Heart right ventricle (tissue), 16 donors: ENCODE measurements around the gene RAB44. TPM values are rescaled to one million over a fixed set of nuclear protein-coding genes. Genes with fewer than 3 reads are reported as not detected.

ENCODE experiments used
- ATAC-seq, 8 donors: fragments of 200-7000 bp; cut with Tn5 transposase; one replicate each; pipeline ENCODE4 v1.9.1; 2020; ENCODE audit warnings: mild to moderate bottlenecking in 8 of 8, moderate library complexity in 8 of 8, moderate number of reproducible peaks in 1 of 8
- DNase-seq, 2 donors: peaks; one replicate each; pipeline ENCODE4 v3.0.0-alpha.2; 2020
- H3K27ac ChIP-seq, 10 donors: fragments of 200-600 bp; sonication (generic) in 2 of 10; one replicate each; pipeline versions ENCODE4 v1.5.0 to v1.8.0; 2020 to 2022; ENCODE audit warnings: mild to moderate bottlenecking in 3 of 10
- H3K27me3 ChIP-seq, 7 donors: fragments of 200-600 bp; one replicate each; pipeline ENCODE4 v1.8.0; 2021 to 2022; ENCODE audit warnings: mild to moderate bottlenecking in 2 of 7
- H3K36me3 ChIP-seq, 9 donors: fragments of 200-600 bp; sonication (generic) in 1 of 9; one replicate each; pipeline versions ENCODE4 v1.5.0 to v1.8.0; 2020 to 2022; ENCODE audit warnings: mild to moderate bottlenecking in 2 of 9
- H3K4me1 ChIP-seq, 9 donors: fragments of 200-600 bp; sonication (generic) in 1 of 9; one replicate each; pipeline versions ENCODE4 v1.5.0 to v1.8.0; 2020 to 2022; ENCODE audit warnings: mild to moderate bottlenecking in 4 of 9
- H3K4me3 ChIP-seq, 10 donors: fragments of 200-600 bp; sonication (generic) in 2 of 10; one replicate each; pipeline versions ENCODE4 v1.5.0 to v1.8.0; 2020 to 2022; ENCODE audit warnings: mild to moderate bottlenecking in 7 of 10, moderate library complexity in 2 of 10
- H3K9me3 ChIP-seq, 11 donors: fragments of 200-600 bp in 10 of 11; sonication (generic) in 2 of 11; one replicate each; pipeline versions ENCODE4 v1.5.0 to v1.8.0; 2013 to 2022; ENCODE audit warnings: mild to moderate bottlenecking in 2 of 11, control low read depth in 1 of 11, moderate library complexity in 1 of 11
- CTCF ChIP-seq, 9 donors: fragments of 200-600 bp; sonication (generic) in 2 of 9; IDR thresholded peaks; one replicate each; pipeline versions ENCODE4 v1.5.0 to v1.8.0; 2021 to 2022; ENCODE audit warnings: antibody characterized with exemption in 9 of 9, mild to moderate bottlenecking in 5 of 9, moderate library complexity in 1 of 9
- WGBS, 2 donors: extraction: QIAGEN DNeasy Blood & Tissue Kit; methylation state at CpG; one replicate each; pipeline ENCODE4 v1.1.7; 2013; ENCODE audit warnings: inconsistent platforms in 1 of 2; 5-methylcytosine and 5-hydroxymethylcytosine counted together
- intact Hi-C, 10 donors: fragments of 100-400 bp; cut with DNase I; formaldehyde crosslinking; loops; one replicate each; pipeline versions ENCODE4 v1.11.1 to v1.14.2; 2022
- long read RNA-seq, 3 donors: library from polyadenylated mRNA; unstranded; transcript quantifications; one replicate each; pipeline ENCODE4 v2.0.0, GENCODE V29; 2020 to 2021
- polyA plus RNA-seq, 2 donors: library from polyadenylated mRNA; stranded (reverse); fragments of 200-250 nt; gene quantifications; one replicate each; pipeline ENCODE4 v1.2.3, GENCODE V29; 2013
- total RNA-seq, 10 donors: library from RNA; stranded (reverse); fragmentation: NEBNext Ultra II Directional in 3 of 10; extraction: Animal tissue kit (Norgen Biotek cat#: 25700) in 3 of 10; gene quantifications; one replicate each; pipeline versions ENCODE4 v1.2.1 to v1.2.4, GENCODE V29; 2021 to 2023
- donor health status: Arrhythmogenic right ventricular cardiomyopathy.
- donor health status: ischemic (EF 13 %, LVEDD 7.1; RV severe dilation, severe dysfunction).
- donor health status: healthy with polysubstance abuse.
- donor health status: DM: no; HTN: yes; CAD: no.
- donor health status: DM: no; HTN: no; CAD: no.
- donor health status: ischemic (EF 25% LVEDD 6.9; RV normal size, moderate dysfunction).
- donor health status: ischemic (EF 25% LVEDD 5.7; RV mildly dilated, moderate dysfunction).
- donor health status: healthy.
- donor health status: DM: yes; HTN: yes; CAD: no.
- donor health status: Ischemic cardiomyopathy.
- donor health status: ischemic (EF 35%, LVEDD 5.7; RV mildly dilated, moderate dysfunction).
- donor health status: nonischemic (EF 11% LVEDD 7.7; RV severe dilation, severe dysfunction).
- donor health status: DM: yes; HTN: yes; CAD: no.
- donor health status: PGD.
- donor health status: ischemic (EF 29% LVEDD 5.4; RV normal size, mild dysfunction).
- donor health status: nonischemic (EF 23%, LVEDD 6.1; RV moderate dilation, normal function).

The RAB44 gene, protein sequence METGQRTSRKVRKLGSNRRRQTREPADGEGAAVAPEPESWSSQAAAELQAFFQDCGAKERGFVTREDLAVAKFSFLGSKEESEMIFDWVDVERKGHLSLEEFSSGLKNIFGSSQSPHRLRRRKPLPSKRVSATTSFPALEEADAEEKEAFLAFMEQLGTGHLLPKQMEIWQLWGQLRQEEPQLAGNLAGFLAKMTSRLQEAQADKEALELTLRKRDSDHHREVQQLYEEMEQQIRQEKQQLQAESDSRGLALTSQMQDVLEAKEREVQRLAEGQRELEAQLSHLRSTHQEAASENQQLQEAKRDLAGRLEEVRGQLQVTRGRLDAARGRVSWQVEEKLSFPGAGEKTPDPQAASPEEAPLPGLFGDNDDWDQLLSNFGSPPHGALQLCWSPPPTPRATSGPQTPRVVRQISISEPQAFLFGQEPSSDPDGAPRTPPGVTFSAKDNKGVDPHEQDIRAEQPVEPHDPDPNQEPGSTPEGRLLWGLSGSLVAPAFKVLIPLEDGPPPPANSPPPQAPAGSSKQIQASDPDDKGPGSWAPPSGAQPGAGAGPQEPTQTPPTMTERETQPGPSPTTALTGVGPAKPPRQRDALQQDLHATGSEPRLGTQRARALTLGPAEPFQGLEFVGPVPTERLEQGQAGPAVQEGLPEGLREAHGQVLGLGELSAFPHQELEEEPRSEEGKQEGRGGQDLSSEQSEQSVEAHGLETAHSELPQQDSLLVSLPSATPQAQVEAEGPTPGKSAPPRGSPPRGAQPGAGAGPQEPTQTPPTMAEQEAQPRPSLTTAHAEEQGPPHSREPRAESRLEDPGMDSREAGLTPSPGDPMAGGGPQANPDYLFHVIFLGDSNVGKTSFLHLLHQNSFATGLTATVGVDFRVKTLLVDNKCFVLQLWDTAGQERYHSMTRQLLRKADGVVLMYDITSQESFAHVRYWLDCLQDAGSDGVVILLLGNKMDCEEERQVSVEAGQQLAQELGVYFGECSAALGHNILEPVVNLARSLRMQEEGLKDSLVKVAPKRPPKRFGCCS
- total RNA-seq (under 1 TPM in 4 of 10 donors, not detected in 6; 0.05 to 0.39 (median 0.06) TPM), polyA plus RNA-seq (under 1 TPM; 0.03 to 0.15 TPM)
- long read RNA-seq, donor 1: 0 reads
- long read RNA-seq, donor 2: 0 reads
- long read RNA-seq, donor 3: 0 reads

DNA sequence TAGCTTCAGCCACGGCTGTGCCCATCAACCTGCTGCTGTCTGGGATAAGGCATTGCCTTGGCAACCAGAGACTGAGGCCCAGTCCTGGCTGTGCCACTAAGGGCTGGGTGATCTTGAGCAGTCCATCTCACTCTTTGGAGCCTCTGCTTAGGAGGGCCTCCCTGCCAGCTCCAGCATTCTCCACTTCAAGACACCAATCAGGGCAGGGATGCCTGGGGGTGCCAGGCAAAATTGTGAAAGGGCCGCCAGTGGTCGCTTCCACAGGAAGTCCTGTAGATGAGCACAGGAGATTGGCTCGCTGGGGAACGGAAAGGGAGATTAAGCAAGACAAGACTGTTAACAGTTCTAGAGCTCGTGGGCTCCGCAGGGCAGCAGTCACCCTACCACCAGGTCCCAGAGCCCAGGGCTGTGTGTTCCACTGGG, at the start of gene RAB44:
TSS of gene RAB44 (plus strand) at position 346 of the 423 bp plus-strand sequence. CDS start 6,410 bp downstream, outside the sequence.
- no peak for TF ChIP-seq CTCF (IDR thresholded peaks at IDR 0.05)
- Histone ChIP-seq H3K36me3 (no peaks in the 10 kb centered on the region), H3K27ac (peak within 1 kb of the TSS in 1 of 10 donors; percentile 44), H3K27me3 (no peaks in the 10 kb centered on the region), H3K4me3 (peak within 1 kb of the TSS in 1 of 10 donors; percentile 26), H3K9me3 (peaks cover 0 to 4% (median 0%) of the 10 kb centered on the region in 11 donors), H3K4me1 (peaks cover 0 to 45% (median 10%) of the 10 kb centered on the region in 9 donors)
- WGBS, 2 donors: 79 to 87% methylated on average over 7 of the region's 7 CpGs
- intact Hi-C loops: loop anchor here in 1 of 10 donors (10.0 kb wide), 1 partner anchor 57 kb away; no protein-coding TSS in a partner anchor
- no peak for DNase-seq
- peak in 1 of 8 donors; percentile 7 for ATAC-seq

- H3K27me3 ChIP-seq: no peaks in the 10 kb centered on the region
- ATAC-seq (no peak), DNase-seq (no peak)
- H3K4me1 ChIP-seq: peaks cover 0 to 39% (median 6%) of the 10 kb centered on the region in 9 donors
- intact Hi-C loops: no loop called here
- H3K27ac ChIP-seq: no peak overlapping the region
- no peak for TF ChIP-seq CTCF (IDR thresholded peaks at IDR 0.05)
- H3K9me3 ChIP-seq: no peaks in the 10 kb centered on the region
- no peak overlapping the region for H3K4me3 ChIP-seq
- 83 to 87% methylated on average over 3 of the region's 3 CpGs for WGBS, 2 donors
- H3K36me3 ChIP-seq: no peaks in the 10 kb centered on the region
Measured at GRCh38 chr6:36649086-36649485, 48.5 kb upstream of the RAB44 start.

GRCh38 chr6:36649701-36650484, 47.7 kb upstream of the RAB44 start:
- intact Hi-C loops: no loop called here
- no peak for DNase-seq
- peaks cover 0 to 1% (median 0%) of the 10 kb centered on the region in 7 donors for H3K27me3 ChIP-seq
- H3K9me3 ChIP-seq: no peaks in the 10 kb centered on the region
- 68 to 75% methylated on average over 13 of the region's 13 CpGs for whole genome bisulfite sequencing, 2 donors
- no peaks in the 10 kb centered on the region for H3K36me3 ChIP-seq
- no peak for TF ChIP-seq CTCF (IDR thresholded peaks at IDR 0.05)
- peaks cover 0 to 31% (median 6%) of the 10 kb centered on the region in 9 donors for H3K4me1 ChIP-seq
- no peak for ATAC-seq
- H3K27ac ChIP-seq: no peak overlapping the region
- H3K4me3 ChIP-seq: no peak overlapping the region
